HepG2 (cell line): ENCODE measurements around the gene KLK14. TPM values are rescaled to one million over a fixed set of nuclear protein-coding genes. Genes with fewer than 3 reads are reported as not detected.

Experiments
- ATAC-seq: fragments of 200-7000 bp; cut with Tn5 transposase; 3 replicates; pipeline ENCODE4 v1.9.1; 2020; ENCODE audit warnings: mild to moderate bottlenecking, moderate library complexity
- BruUV-seq: library from RNA; stranded (reverse); fragments of 400-500 nt; replicated peaks from 2 replicates; lab custom pipeline; 2021; lab: Mats Ljungman, UMichigan
- CTCF ChIA-PET: fragments of 300-600 bp; formaldehyde crosslinking; extraction: SDS; loops from one replicate; lab custom pipeline; 2021; ENCODE audit warnings: low total read pairs, inconsistent platforms, low intra/inter-chr PET ratio; lab: Yijun Ruan, JAX
- POLR2A ChIA-PET: fragments of 350-600 bp; sonication (Branson Sonifier 250); formaldehyde crosslinking; loops from one replicate; lab custom pipeline; 2020; ENCODE audit warnings: antibody characterized with exemption, inconsistent platforms; lab: Yijun Ruan, JAX
- DNase-seq: peaks from one replicate; pipeline ENCODE4 v3.0.0-alpha.2; 2015; ENCODE audit warnings: low spot score
- FAIRE-seq: peaks from 3 replicates; lab custom pipeline; 2011; peaks lifted over from hg19 to GRCh38; lab: Jason Lieb, UNC
- H2AFZ ChIP-seq: one replicate; pipeline ENCODE4 v1.6.1; 2011; ENCODE audit warnings: low read length, inconsistent platforms
- H3K27ac ChIP-seq: fragments of 300-600 bp; 3 replicates; pipeline ENCODE4 v1.8.0; 2011; ENCODE audit warnings: mixed run types, mild to moderate bottlenecking, mixed read lengths, low read length, inconsistent platforms; ENCODE audit not compliant: insufficient read depth; ENCODE audit errors: extremely low read length
- H3K27me3 ChIP-seq, 2 experiments: fragments of 200-600 bp in 1 of 2; 2 replicates in 1 of 2; 3 replicates in 1 of 2; pipeline versions ENCODE4 v1.6.0 to v1.8.0; 2011; ENCODE audit warnings: low read length in 2 of 2, mild to moderate bottlenecking in 2 of 2, moderate library complexity in 2 of 2, inconsistent platforms in 1 of 2; ENCODE audit not compliant: insufficient read depth in 2 of 2, control insufficient read depth in 1 of 2
- H3K36me3 ChIP-seq, 2 experiments: fragments of 200-600 bp in 1 of 2; replicated peaks in 1 of 2; 2 replicates in 1 of 2; 3 replicates in 1 of 2; pipeline versions ENCODE4 v1.5.1 to v1.8.0; 2011; ENCODE audit warnings: low read length in 2 of 2, inconsistent platforms in 1 of 2; ENCODE audit not compliant: insufficient read depth in 2 of 2, control insufficient read depth in 1 of 2
- H3K4me1 ChIP-seq: 2 replicates; pipeline ENCODE4 v1.5.1; 2012; ENCODE audit warnings: low read length, inconsistent platforms; ENCODE audit not compliant: insufficient read depth
- H3K4me2 ChIP-seq: 2 replicates; pipeline ENCODE4 v1.6.0; 2011; ENCODE audit warnings: low read depth, low read length, inconsistent platforms
- H3K4me3 ChIP-seq, 3 experiments: fragments of 200-600 bp in 1 of 3; sonication (generic), shearing (Covaris generic) in 1 of 3; replicated peaks in 1 of 3; 2 replicates each; pipeline ENCODE4 v1.5.1; 2011 to 2016; ENCODE audit warnings: low read length in 3 of 3, inconsistent platforms in 2 of 3, low read depth in 2 of 3, mild to moderate bottlenecking in 2 of 3, control low read depth in 1 of 3, mixed read lengths in 1 of 3; ENCODE audit not compliant: insufficient read depth in 1 of 3
- H3K79me2 ChIP-seq: one replicate; pipeline ENCODE4 v1.6.1; 2011; ENCODE audit warnings: low read length, inconsistent platforms; ENCODE audit not compliant: insufficient read depth
- H3K9ac ChIP-seq: 2 replicates; pipeline ENCODE4 v1.6.0; 2011; ENCODE audit warnings: mild to moderate bottlenecking, low read depth, low read length, inconsistent platforms; ENCODE audit not compliant: insufficient read depth
- H3K9me3 ChIP-seq: 2 replicates; pipeline ENCODE4 v1.5.1; 2012; ENCODE audit warnings: mild to moderate bottlenecking, low read length
- H4K20me1 ChIP-seq: 2 replicates; pipeline ENCODE4 v1.6.0; 2011; ENCODE audit warnings: inconsistent platforms, mild to moderate bottlenecking, low read length, moderate library complexity; ENCODE audit not compliant: insufficient read depth
- CEBPZ ChIP-seq: IDR thresholded peaks from 2 replicates; pipeline ENCODE4 v1.6.1; 2012; ENCODE audit warnings: low read length, improper control_type of control experiment
- CERS6 ChIP-seq: sonication (generic); formaldehyde crosslinking; IDR thresholded peaks from 2 replicates; pipeline ENCODE4 v1.5.0; 2020; ENCODE audit warnings: missing genetic modification reagents
- JUND ChIP-seq: sonication (generic); formaldehyde crosslinking; IDR thresholded peaks from 2 replicates; pipeline ENCODE4 v1.8.0; 2022; ENCODE audit warnings: mild to moderate bottlenecking, missing genetic modification reagents
- PLRG1 ChIP-seq: fragments of 450-650 bp; conservative IDR thresholded peaks from 2 replicates; pipeline ENCODE4 v1.6.1; 2016
- SIX1 ChIP-seq: sonication (generic); formaldehyde crosslinking; IDR thresholded peaks from 2 replicates; pipeline ENCODE4 v1.4.0; 2020; ENCODE audit warnings: missing genetic modification reagents, borderline replicate concordance
- ZBTB20 ChIP-seq: sonication (generic); formaldehyde crosslinking; IDR thresholded peaks from 2 replicates; pipeline ENCODE4 v1.8.1; 2023; ENCODE audit warnings: missing genetic modification reagents, low read depth, mild to moderate bottlenecking, borderline replicate concordance
- WGBS: methylation state at CpG from one replicate; pipeline ENCODE4 v1.1.6; 2017; ENCODE audit warnings: low lambda C conversion rate; 5-methylcytosine and 5-hydroxymethylcytosine counted together
- in situ Hi-C: cut with HindIII; loops from 2 replicates; pipeline ENCODE4 v1.10.0; 2017; ENCODE audit warnings: low pct_unique_long_range_greater_than_20kb; ENCODE audit not compliant: extremely low pct_ligation_motif_present
- intact Hi-C: fragments of 100-400 bp; cut with micrococcal nuclease; formaldehyde crosslinking; loops from one replicate; pipeline ENCODE4 v1.10.0; 2022; ENCODE audit not compliant: unreplicated experiment
- polyA plus RNA-seq, 8 experiments: library from polyadenylated mRNA; depleted of rRNA in 3 of 8; stranded (reverse) in 7 of 8; unstranded in 1 of 8; fragments of >200 nt; fragmentation: Illumina TruSeq in 4 of 8; extraction: Trizol in 4 of 8; gene quantifications; 2 replicates each; pipeline versions ENCODE4 v1.2.1 to v1.2.3, GENCODE V29; 2011 to 2016; ENCODE audit warnings: low read depth in 4 of 8, missing spikeins in 1 of 8, mixed read lengths in 1 of 8; ENCODE audit not compliant: insufficient read depth in 1 of 8
- total RNA-seq, 5 experiments: library from RNA; depleted of rRNA; stranded (reverse); fragments of >200 nt; fragmentation: Illumina TruSeq; extraction: Trizol; gene quantifications; 2 replicates each; pipeline ENCODE4 v1.2.3, GENCODE V29; 2016; ENCODE audit warnings: low read depth in 1 of 5
- TF ChIP-seq, protein P1 (sequence below): sonication (generic); formaldehyde crosslinking; IDR thresholded peaks from 2 replicates; pipeline ENCODE4 v1.4.0; 2020; ENCODE audit warnings: mild to moderate bottlenecking, missing genetic modification reagents

KLK14 gene
- total and polyA plus RNA-seq, 2 of the 13 experiments (the other 11 are each of a cell fraction or from before 2014, with no cell fraction given) = not detected

GRCh38 chr19:51070334-51071094 is 12.2 kb downstream of the KLK14 start (continued):
- no peak for TF ChIP-seq CERS6 (CRISPR knock-in tag)

DNA sequence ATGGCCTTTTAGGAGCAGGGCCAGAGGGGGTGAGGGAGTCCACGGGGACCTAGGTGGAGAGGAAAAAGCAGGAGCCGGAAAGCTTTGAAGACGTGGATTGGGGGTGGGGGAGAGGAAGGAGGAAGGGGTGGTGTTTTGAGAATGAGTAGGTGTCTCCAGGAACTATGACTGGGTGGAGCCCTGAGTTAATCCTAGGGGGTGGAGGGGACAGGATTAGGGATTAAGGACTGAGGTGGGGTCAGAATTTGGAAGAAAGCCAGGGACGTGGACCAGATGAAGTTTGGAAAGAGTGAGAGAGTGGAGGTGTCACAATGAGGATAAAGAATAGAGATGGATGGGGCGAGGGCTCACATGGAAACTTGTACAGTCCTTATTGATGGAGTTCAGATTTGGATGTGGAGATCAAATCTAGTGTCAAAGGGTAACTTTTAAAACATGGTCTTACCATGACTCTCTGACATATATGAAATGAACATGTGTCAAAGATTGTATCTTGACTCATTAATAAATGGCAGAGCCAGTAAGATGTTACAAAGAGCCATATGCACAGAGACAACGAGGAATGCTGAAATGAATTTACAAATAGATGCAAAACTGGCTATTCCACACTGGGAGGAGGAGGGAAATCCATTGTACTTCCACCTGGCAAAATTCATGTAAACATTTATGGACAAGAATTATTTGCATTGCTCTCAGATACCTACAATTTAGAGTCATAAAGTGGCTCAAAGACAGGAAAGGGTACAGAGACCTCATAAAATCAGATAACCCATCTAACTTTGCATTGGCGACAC is 16.1 kb downstream of the KLK14 start:
- Histone ChIP-seq H4K20me1 (no peaks in the 10 kb centered on the region), H3K27ac (no peak overlapping the region), H3K36me3 (no peaks in the 10 kb centered on the region), H3K79me2 (no peaks in the 10 kb centered on the region), H3K27me3 (peaks cover 0 to 3% of the 10 kb centered on the region in 2 experiments; a peak in 2 of 5 replicates), H3K4me3 (no peak overlapping the region), H3K9me3 (no peaks in the 10 kb centered on the region), H3K9ac (no peak overlapping the region), H3K4me1 (no peaks in the 10 kb centered on the region), H2AFZ (no peak overlapping the region), H3K4me2 (no peak overlapping the region)
- POLR2A ChIA-PET = no interaction called here
- FAIRE-seq = no peak
- DNase-seq = no peak
- no TSS peak for BruUV-seq
- TF ChIP-seq, protein P1, sequence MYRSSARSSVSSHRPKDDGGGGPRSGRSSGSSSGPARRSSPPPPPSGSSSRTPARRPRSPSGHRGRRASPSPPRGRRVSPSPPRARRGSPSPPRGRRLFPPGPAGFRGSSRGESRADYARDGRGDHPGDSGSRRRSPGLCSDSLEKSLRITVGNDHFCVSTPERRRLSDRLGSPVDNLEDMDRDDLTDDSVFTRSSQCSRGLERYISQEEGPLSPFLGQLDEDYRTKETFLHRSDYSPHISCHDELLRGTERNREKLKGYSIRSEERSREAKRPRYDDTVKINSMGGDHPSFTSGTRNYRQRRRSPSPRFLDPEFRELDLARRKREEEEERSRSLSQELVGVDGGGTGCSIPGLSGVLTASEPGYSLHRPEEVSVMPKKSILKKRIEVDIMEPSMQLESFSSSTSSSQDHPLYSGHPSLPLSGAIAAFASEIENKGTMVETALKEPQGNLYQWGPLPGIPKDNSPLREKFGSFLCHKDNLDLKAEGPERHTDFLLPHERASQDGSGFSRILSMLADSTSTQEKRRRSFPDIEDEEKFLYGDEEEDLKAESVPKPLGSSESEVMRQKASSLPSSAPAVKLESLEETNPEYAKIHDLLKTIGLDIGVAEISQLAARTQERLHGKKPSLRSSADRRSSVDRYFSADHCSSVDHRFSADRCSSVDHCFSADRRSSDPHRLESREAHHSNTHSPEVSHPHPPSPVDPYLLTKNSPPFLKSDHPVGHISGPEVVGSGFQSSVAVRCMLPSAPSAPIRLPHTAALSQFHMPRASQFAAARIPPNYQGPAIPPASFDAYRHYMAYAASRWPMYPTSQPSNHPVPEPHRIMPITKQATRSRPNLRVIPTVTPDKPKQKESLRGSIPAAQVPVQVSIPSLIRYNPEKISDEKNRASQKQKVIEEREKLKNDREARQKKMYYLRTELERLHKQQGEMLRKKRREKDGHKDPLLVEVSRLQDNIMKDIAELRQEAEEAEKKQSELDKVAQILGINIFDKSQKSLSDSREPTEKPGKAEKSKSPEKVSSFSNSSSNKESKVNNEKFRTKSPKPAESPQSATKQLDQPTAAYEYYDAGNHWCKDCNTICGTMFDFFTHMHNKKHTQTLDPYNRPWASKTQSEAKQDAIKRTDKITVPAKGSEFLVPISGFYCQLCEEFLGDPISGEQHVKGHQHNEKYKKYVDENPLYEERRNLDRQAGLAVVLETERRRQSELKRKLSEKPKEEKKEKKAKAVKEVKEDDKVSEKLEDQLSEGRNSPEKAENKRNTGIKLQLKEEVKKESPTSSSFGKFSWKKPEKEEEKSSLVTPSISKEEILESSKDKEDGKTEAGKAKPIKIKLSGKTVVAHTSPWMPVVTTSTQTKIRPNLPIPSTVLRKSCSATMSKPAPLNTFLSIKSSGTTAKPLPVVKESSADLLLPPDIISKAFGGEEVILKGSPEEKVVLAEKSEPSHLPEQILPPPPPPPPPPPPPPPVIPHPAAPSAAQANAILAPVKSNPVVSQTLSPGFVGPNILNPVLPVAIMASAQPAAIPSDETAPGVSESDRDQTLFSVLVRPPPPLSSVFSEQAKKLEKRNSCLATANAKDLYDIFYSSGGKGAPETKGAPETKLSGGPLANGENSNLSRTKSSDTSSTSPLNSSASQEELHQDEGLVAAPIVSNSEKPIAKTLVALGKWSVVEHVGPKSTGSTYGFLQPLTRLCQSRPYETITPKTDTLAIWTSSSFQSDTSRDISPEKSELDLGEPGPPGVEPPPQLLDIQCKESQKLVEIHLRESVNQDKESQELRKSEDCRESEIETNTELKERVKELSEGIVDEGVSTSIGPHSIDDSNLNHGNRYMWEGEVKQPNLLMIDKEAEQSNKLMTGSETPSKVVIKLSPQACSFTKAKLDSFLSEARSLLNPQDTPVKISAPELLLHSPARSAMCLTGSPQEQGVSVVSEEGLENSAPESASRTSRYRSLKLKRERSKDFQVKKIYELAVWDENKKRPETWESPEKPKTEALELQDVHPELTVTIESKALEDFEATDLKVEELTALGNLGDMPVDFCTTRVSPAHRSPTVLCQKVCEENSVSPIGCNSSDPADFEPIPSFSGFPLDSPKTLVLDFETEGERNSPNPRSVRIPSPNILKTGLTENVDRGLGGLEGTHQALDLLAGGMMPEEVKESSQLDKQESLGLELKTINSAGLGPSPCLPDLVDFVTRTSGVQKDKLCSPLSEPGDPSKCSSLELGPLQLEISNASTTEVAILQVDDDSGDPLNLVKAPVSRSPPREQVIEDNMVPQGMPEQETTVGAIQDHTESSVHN = no peak
- TF ChIP-seq CEBPZ (no peak), ZBTB20 (CRISPR knock-in tag) (no peak), SIX1 (CRISPR knock-in tag) (no peak), JUND (no peak), PLRG1 (no peak)
- ATAC-seq = no peak
- 26% methylated on average over 7 of the region's 7 CpGs for WGBS
- CTCF ChIA-PET = no interaction called here
- intact Hi-C loops = no loop called here
- in situ Hi-C loops = no loop called here
